GM18499 (cell line): ENCODE measurements around the gene DCN.

Source experiments
- ATAC-seq: cut with Tn5 transposase; IDR thresholded peaks from one replicate; pipeline ENCODE4 v1.9.1; 2021; ENCODE audit warnings: moderate number of reproducible peaks; ENCODE audit not compliant: insufficient read depth, unreplicated experiment

DCN gene

GRCh38 chr12:91106283-91106682 is 76.3 kb downstream of the DCN start:
- no peak for ATAC-seq

- no peak for ATAC-seq
These were observed 76.8 kb downstream of the DCN start for GRCh38 chr12:91105807-91106206.

- no peak for ATAC-seq
These were observed 77.7 kb downstream of the DCN start for GRCh38 chr12:91104812-91105466.

- ATAC-seq, result no peak
These were observed 79.0 kb downstream of the DCN start for GRCh38 chr12:91103624-91104023.

- ATAC-seq, result no peak
These were observed 79.5 kb downstream of the DCN start for GRCh38 chr12:91103101-91103500.

GRCh38 chr12:91100906-91101305 is 81.7 kb downstream of the DCN start:
- ATAC-seq, result no peak

GRCh38 chr12:91099836-91100235 is 82.8 kb downstream of the DCN start:
- no peak for ATAC-seq

GRCh38 chr12:91099341-91099740 is 83.3 kb downstream of the DCN start:
- no peak for ATAC-seq

- no peak for ATAC-seq
These were observed 83.7 kb downstream of the DCN start for GRCh38 chr12:91098941-91099340.

- no peak for ATAC-seq
These were observed 84.2 kb downstream of the DCN start for GRCh38 chr12:91098461-91098860.

GRCh38 chr12:91094957-91095356 is 87.7 kb downstream of the DCN start:
- ATAC-seq, result no peak

GRCh38 chr12:91094032-91094662 is 88.5 kb downstream of the DCN start:
- no peak for ATAC-seq

GRCh38 chr12:91093341-91093740 is 89.3 kb downstream of the DCN start:
- ATAC-seq, result no peak

GRCh38 chr12:91091916-91092715 is 90.5 kb downstream of the DCN start:
- ATAC-seq, result no peak
